Effector CD4-positive, alpha-beta T cell (primary cell): ENCODE results near the gene AGO4.
"Not testable (repeated sequence)": the region's sequence is repeated elsewhere in the genome, so short reads cannot be mapped to it uniquely, and the experiment has no call there.

Source experiments
- DNase-seq: peaks from one replicate; pipeline ENCODE4 v3.0.0-alpha.2; 2020

AGO4 gene

DNA sequence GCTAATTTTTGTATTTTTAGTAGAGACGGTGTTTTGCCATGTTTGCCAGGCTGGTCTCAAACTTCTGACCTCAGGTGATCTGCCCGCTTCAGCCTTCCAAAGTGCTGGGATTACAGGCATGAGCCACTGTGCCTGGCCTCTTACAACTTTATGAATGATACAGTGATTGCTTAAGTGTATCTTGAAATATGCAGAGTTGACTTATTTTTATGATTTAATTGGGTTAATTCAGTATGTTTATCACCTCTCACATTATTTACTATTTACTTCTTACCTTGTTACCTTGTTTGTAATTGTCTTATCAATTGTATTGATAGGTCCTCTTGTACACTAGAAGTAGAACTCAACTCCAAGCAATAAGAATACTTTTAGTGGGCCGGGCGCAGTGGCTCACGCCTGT, 4.9 kb downstream of the AGO4 start:
- DNase-seq: not testable (repeated sequence)

DNA sequence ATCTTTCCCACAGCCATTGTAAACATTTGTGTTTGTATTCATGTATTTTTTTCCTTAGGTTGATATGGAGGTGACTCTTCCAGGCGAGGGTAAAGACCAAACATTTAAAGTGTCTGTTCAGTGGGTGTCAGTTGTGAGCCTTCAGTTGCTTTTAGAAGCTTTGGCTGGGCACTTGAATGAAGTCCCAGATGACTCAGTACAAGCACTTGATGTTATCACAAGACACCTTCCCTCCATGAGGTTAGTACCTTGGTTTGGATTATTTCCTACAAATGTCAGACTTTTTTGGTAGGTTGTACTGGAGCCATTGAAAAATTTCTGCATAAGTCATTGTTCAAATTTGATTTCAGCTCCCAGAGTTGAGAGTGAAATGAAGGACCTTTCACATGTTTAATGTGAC, 17.4 kb downstream of the AGO4 start:
- DNase-seq: no peak

DNA sequence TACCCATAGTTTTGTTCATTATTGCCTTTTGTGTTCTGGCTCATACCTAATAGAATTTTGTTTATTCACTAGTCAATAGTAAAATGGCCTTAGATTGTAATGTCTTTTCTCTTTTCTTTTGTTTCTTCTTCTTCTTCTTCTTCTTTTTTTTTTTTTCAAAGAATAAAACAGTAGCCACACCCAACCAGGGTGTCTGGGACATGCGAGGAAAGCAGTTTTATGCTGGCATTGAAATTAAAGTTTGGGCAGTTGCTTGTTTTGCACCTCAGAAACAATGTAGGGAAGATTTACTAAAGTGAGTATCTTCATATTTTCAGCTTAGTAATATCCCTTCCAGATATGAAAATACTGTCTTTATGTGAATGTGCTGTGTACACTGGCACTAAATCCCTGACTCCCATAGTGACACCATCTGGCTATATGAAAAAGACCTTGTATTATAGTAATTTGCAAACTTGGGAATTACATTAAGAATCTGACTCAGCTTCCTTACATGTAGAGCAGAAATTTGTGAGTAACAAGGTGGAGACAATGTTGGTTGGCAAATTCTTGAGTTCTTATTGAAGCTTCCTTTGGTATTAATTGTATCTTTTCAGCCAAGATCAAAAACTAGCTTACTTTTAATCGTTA, 24.6 kb downstream of the AGO4 start:
- no peak for DNase-seq

DNA sequence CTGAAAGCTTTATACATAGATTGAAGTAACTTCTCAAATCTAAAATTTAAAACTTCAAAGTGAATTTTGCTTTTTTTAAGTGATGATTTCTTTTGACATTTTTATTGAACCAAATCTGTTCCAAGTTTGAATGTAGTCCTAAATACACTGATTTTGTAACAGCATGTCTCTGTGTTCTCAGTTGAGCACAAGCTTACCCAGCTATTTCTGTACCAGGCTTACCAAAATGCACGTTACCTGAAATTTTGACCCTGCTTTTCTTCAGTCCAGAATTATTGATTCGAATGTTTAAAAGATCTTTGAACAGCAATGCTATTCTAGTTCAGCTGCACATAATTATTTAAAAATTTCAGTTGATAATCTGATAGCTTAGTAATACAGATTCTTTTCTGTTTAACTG, 25.6 kb downstream of the AGO4 start:
- no peak for DNase-seq

DNA sequence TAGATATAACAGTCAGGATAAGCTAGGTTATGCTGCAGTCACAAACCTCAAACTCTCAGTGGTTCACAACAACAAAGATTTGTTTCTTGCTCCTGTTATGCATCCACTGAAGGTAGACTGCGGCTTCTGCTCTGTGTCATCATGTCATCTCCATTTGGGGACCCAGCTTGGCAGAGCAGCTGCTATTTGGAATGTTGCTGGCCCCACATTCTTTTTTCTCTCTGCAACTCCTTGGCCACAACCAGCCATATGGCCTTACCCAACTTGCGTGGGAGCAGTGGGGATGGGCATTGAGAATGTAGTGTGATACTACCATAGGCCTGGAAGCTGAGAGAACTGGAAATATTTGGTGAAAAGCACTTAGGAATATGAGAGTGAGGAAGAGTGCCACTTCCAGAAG, 26.4 kb downstream of the AGO4 start:
- no peak for DNase-seq

DNA sequence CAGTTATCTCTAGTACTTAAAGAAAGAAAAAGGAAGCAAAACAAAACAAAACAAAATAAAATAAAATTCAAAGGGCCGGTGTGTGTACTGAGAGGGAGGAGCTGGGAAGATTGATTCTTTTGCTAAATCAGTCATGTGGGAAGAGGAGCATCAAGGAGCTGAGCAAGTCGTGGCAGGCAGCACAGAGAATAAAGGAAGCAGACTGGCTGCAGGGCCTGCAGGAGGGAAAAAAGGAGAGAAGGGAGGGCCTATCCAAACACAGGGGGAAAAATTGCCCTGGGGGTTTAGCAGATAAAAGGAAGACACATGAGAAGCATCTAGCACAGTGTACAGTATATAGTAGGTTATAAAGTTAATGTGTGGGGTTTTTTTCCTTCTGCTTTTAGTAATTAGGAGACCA, 27.6 kb downstream of the AGO4 start:
- DNase-seq: no peak

DNA sequence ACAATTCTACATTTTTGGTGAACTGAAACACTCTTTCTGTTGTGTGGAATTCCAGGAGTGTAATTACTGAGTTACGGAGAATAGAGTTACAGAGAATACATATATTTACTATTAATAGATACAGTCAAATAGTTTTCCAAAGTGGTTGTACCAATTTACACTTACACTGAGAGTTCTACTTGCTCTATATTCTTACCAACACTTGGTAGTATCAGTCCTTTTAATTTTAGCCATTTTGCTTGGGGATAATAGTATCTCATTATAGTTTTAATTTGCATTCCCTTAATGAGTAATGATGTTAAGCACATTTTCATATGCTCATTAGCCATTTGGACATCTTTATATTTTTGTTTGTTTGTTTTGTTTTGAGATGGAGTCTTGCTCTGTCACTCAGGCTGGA, 28.9 kb downstream of the AGO4 start:
- DNase-seq: no peak

DNA sequence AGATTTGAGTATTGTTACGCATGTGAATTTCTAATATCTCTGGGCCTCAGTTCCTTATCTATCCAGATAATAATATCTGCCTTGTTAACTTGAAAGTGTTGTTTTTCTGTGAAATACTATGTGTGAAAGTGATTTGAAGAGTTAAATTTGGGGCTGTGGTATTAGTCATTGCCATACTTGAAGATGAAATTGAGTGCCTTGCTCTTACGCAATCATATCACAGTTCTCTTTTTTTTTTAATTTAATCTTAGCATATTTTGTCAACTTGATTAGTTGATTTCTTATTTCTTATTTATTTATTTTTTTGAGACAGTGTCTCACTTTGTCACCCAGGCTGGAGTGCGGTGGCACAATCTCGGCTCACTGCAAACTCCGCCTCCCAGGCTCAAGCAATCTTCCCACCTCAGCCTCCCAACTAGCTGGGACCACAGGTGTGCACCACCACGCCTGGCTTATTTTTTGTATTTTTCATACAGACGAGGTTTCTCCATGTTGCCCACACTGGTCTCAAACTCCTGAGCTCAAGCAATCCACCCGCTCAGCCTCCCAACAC, 31.0 kb downstream of the AGO4 start:
- DNase-seq: no peak

DNA sequence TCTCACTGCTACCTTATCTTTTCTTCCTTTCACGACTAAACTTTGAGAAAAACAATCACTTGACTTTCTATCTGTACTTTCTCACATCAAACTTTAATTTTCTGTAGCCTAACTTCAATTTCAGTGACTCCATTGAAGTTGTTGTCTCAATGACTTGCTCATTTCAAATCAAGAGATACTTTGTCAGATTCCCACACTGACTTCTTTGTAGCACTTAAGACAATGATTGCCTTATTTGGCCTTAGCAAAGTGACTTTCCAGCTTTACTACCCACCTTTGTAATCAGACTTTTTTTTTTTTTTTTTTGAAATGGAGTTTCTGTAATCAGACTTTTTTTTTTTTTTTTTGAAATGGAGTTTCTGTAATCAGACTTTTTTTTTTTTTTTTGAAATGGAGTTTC, 37.0 kb downstream of the AGO4 start:
- no peak for DNase-seq

DNA sequence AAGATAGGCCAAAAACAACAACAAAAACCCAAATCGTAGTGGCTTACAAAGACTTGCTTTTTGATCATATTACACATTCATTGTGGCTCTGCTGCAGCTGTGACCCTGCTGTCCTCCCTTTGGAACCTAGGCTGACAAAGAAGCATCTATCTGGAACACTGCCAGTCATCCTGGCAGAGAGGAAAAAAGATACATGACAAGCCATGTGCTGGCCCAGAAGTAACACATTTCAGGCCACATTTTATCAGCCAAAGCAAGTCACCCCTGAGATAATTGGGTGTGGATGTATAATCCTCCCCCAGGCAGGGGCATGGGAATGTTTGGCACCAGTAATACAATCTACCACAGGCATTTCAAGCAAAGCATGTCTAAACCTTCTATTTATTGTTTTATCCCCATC, 38.0 kb downstream of the AGO4 start:
- no peak for DNase-seq

DNA sequence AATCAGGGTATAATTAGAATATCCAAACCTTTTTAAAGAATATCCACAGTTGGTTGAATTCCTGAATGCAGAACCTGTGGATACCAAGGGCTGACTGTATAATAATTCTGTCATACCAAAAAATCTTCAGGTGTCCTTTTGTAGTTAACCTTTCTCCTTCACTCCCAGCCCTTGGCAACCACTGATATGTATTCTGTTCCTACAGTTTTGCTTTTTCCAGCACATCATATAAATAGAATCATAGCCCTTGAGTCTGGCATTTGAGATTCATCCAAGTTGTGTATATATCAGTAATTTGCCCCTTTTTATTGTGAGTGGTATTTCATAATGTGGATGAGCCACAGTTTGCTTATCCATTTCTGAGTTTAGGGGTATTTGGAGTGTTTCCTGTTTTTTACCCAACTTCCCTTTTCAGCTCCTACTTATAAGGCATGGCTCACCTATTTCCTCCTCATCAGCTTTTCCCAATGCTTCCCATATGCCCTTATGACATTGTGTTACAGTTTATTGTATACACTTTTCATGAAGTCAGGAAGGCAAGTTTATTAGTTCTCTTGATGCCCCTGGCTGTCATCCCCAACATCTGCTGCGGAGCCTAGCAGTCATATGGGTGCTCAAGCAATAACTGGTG, 40.2 kb downstream of the AGO4 start:
- no peak for DNase-seq

DNA sequence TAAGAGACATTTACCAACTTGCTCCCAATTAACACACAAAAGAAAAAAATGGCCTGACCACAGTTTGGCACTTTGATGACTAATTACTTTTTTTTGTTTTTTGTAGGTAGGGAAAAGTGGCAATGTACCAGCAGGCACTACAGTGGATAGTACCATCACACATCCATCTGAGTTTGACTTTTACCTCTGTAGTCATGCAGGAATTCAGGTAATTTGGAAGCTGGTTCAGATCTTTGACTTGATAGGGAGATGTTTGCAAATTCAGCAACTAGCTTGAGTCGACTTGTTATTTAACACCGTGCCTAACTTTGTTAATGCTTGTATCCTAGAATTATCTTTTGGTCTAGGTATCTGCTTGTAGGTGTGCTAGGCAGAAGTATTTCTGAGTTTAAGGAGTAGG, 42.2 kb downstream of the AGO4 start:
- no peak for DNase-seq

DNA sequence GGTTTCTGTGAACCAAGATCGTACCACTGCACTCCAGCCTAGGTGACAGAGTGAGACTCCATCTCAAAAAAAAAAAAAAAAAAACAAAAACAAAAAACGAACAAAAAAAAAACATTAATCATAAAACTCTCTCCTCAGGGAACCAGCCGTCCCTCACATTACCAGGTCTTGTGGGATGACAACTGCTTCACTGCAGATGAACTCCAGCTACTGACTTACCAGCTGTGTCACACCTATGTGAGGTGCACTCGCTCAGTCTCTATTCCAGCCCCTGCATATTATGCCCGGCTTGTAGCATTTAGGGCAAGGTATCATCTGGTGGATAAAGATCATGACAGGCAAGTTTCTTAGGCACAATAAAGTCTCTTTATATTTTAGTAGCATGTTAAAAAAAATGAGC, 42.9 kb downstream of the AGO4 start:
- DNase-seq: no peak

DNA sequence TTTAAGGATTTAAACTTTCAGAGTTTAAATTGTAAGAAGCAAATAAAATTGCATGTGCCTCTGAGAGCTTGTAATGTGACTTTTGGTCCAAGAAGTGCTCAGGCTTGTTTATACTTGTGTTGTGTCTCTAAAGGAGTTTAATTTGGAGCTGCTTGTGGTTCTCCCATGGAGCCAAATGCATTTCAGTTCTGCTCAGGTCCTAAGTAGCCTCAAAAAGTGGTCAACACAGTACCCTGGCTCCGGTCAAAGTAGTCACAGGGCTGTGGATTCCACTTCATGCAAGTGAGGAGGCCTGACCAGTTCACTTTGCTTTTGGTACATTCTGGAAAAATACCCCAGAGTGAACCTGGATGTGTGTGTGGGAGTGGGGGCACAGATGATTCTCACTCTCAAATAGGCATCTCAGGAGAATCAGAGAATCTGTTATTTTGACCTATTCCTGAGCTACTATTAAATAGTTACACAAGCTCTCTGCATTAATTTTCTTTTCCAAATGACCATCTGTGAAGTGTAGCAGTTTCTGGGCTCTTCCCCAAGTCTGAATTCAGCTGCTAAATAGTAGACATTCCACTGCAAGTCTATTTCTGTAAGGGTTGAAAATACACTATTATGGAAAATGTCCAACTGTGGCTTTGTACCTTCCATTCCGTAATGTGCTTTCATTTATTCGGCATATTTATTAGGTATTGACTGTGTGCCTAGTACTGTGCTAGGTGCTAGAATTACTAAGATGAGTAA, 43.5 kb downstream of the AGO4 start:
- no peak for DNase-seq

DNA sequence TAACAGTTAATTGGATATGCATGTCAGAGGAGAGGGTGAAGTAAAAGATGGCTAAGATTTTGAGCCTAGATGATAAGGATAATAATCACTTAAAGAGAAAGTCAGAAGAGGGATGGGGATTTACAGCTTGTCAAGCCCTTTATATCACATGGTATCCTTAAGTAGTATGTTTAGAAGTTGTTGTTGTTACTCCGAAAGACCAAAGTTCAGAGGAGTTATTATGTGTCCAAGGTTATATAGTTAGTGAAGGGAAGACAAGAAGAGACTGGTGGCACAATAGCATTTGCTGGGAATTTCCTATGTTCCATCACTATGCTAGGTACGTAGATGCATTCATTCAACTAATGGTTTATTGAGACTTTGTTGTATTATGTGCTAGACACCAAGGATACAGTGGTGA, 44.4 kb downstream of the AGO4 start:
- DNase-seq: no peak

DNA sequence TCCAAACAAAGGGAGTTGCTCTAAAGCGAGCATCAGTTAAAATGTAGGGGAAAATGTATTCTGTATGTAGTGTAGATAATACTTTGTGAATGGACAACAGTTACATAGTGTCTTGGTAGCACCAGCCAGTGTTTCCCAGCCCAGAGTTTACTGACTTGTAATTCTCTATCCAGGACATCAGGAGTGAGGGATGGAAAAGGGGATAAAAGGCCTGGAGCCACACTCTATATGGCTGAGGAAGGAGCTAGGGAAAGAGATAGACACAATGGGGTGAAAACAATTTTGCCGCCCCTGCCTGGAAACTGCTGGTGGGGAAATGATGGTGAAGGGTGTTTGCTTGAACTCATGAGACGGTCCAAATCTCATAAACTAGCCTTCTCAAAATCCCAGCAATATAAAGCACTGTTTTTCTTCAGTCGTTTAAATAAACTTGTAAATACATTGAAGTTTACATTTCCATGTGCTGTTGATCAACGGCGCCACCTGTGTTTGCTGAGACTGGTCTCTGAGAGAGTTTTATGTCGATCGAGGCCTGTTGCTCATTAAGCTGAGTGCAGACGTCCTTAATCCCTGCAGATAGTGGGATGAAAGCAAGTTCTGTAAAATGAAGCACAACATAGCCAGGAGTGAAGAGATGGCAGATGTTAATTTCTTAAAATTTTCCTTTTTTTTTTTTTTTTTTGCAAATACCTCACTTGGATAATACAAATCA, 47.3 kb downstream of the AGO4 start:
- DNase-seq: no peak

DNA sequence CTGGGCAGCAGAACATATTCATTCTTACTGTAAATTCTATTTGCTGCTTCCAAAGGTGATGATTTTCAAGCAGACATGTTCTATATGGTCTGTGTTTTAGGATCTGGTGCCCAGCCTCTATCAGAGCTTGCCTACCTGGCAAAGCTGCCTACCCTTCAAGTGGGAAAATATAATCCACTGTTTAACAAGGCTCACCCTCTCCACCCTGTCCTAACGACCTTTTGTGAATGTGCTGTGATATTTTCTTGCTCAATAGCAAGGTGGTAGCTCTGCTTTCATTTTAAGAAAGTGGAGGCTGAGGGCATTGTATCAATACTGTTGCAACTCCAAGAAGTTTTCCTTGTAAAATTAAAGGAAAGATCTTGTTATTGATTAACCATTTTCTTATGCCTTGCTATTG, 49.1 kb downstream of the AGO4 start:
- no peak for DNase-seq

DNA sequence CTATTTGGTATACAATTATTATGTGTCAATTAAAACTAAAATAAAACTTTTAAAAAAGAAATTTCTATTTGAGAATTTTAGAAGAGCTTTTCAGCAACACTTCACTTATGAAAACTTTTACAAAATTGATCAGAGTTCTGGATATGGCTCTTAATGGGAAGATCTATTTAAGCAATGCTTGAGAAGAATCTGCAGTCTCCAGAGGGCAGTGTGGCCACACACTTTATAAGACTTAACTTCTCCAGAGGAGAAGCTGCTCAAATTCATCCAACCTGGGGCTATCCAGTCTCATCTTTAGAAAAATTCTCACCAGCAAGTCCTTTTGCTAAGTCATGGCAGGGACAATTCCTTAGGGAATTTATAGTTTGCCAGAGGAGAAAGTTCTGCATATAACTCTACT, 50.0 kb downstream of the AGO4 start:
- no peak for DNase-seq

DNA sequence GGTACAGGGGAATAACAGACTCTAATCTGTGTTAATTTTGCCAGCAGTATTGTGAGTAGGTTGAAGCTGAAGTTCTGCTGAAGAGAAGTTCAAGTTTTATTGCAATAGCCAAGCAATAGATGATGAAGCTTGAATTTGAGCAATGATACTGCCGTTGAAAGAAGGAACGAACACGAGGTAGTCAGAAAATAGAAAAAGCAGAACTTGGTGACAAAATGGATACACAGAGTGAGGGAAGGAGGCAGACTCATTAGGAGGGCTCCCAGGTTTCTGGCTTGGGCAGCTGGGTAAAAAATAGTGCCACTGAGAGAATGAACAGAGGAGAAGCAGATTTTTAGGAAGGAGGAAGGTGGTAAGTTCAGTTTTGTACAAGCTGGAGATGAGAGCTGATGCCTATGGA, 52.9 kb downstream of the AGO4 start:
- no peak for DNase-seq

DNA sequence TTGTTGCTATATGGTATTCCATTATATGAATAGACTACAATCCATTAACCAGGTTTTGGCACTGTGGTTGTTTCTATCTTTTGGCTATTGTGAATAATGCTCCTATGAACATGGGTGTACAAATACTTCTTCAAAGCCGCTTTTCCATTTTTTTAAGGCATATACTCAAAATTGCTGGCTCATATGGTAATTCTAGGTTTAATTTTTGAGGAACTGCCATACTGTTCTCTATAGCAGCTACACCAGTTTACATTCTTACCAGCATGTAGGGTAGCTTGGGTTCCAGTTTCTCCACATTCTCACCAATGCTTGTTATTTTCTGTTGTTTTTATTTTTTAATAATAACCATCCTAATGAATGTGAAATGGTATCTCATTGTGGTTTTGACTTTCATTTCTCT, 55.3 kb downstream of the AGO4 start:
- no peak for DNase-seq

DNA sequence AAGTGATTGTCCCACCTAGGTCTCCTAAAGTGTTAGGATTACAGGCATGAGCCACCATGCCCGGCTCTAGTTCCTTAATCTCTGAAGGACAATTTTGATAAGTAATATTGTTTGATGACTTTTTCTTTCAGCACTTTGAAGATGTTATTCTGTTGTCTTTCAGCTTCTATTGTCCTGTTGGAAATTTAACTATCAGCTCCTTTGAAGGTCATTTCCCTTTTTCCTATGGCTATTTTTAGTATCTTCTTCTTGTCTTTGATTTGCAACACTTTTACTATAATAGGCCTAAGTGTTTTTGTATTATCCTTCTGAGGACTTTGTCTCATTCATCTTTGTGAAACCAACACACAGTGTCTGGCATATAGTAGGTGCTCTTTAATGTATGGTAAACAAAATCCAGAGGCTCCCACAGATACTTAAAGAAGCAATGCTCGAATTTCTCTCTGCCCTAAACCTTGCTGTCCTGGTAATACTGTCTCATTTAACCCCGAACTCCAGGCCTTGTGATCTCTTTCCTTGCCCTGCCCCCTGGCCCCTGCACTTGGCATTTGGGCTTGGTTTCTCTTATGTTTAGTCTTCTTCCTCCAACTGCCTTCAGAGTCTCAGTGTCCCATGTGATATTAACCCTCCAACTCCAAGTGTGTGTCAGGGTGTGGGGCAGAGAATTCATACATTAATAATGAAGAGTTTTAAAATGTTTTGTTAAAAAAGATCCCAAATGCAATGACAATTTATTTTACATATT, 56.2 kb downstream of the AGO4 start:
- no peak for DNase-seq

DNA sequence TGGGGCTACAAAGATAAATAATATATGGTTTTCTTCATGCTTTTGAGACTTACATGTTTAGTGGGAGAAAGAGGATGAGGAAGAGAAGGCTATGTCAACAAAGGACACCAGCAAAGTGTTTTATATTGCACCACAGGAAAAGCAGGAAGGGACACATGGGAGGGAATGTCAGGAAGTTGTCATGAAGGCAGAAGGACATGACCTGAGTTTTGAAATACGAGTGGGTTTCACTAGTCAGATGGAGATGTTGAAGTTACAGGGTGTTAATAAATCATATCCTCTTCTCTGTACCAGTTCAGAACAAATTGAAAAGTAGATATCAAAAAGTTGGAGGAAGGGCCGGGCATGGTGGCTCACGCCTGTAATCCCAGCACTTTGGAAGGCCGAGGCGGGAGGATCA, 57.0 kb downstream of the AGO4 start:
- no peak for DNase-seq

DNA sequence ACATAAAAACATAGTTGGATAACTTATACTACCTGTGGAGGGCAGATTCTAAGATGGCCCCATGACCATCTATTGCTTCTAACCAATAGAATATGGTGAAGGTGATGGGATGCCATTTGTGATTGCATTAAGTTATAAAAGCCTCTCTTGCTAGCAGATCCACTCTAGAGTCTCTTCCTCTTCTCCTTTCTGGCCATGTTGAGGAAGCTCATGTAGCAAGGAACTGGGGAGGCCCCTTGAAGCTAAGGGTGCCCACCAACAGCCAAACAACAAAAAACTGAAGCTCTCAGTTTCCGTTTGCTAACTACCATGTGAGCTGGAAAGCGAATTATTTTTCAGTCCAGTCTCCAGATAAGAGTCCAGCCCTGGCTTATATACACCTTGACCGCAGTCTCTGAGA, 59.2 kb downstream of the AGO4 start:
- no peak for DNase-seq
